T-helper 2 cell treated with Interferon-gamma antibody and Interleukin-4, amounts not matched to agents 100 ng/mL and 5 ng/mL, for 36 hours (primary cell): Measurements from ENCODE around the gene BANP. TPM values are rescaled to one million over a fixed set of nuclear protein-coding genes. Genes with fewer than 3 reads are reported as not detected.

Experiments used
- intact Hi-C: fragments of 100-400 bp; cut with micrococcal nuclease; formaldehyde crosslinking; loops from one replicate; pipeline ENCODE4 v1.15.1; 2023
- total RNA-seq: library from RNA; stranded (reverse); gene quantifications from 2 replicates; pipeline ENCODE4 v1.2.3, GENCODE V29; 2022

The BANP gene
- total RNA-seq, 1 donor from 2014 or later = 45.1 TPM

- intact Hi-C loops = no loop called here
Measured at GRCh38 chr16:87948735-87949070, 2.5 kb upstream of the BANP start.

- intact Hi-C loops = no loop called here
Measured at GRCh38 chr16:87949071-87949744, 2.0 kb upstream of the BANP start.

- intact Hi-C loops = loop anchor here (1.0 to 5.0 kb wide), 7 partner anchors 55 to 830 kb away; partner anchors contain the start of genes KLHDC4, MAP1LC3B, SLC7A5 and ZC3H18
Measured at GRCh38 chr16:87951552-87952538, 611 bp downstream of the BANP start.

GRCh38 chr16:87952751-87953150 lies 1.5 kb downstream of the BANP start:
- intact Hi-C loops = loop anchor here (5.0 kb wide), 2 partner anchors 500 to 830 kb away; partner anchors contain the start of gene ZFPM1

- intact Hi-C loops = loop anchor here (5.0 kb wide), 2 partner anchors 499 to 829 kb away; partner anchors contain the start of gene ZFPM1
Measured at GRCh38 chr16:87953308-87954215, 2.3 kb downstream of the BANP start.

GRCh38 chr16:87954361-87954760 lies 3.1 kb downstream of the BANP start:
- intact Hi-C loops = loop anchor here (5.0 kb wide), 2 partner anchors 498 to 828 kb away; partner anchors contain the start of gene ZFPM1

GRCh38 chr16:87954826-87955225 lies 3.6 kb downstream of the BANP start:
- intact Hi-C loops = loop anchor here (5.0 kb wide), 2 partner anchors 497 to 827 kb away; partner anchors contain the start of gene ZFPM1

- intact Hi-C loops = loop anchor here (2.0 kb wide), 1 partner anchor 481 kb away; no protein-coding TSS in a partner anchor
Measured at GRCh38 chr16:87955302-87956097, 4.3 kb downstream of the BANP start.

- intact Hi-C loops = loop anchor here (2.0 kb wide), 1 partner anchor 481 kb away; no protein-coding TSS in a partner anchor
Measured at GRCh38 chr16:87956098-87956364, 4.8 kb downstream of the BANP start.

GRCh38 chr16:87956365-87957231 lies 5.4 kb downstream of the BANP start:
- intact Hi-C loops = loop anchor here (2.0 kb wide), 1 partner anchor 480 kb away; no protein-coding TSS in a partner anchor

- intact Hi-C loops = loop anchor here (2.0 kb wide), 1 partner anchor 479 kb away; no protein-coding TSS in a partner anchor
Measured at GRCh38 chr16:87957296-87958094, 6.3 kb downstream of the BANP start.

GRCh38 chr16:87958632-87959031 lies 7.4 kb downstream of the BANP start:
- intact Hi-C loops = no loop called here

- intact Hi-C loops = no loop called here
Measured at GRCh38 chr16:87959391-87959990, 8.3 kb downstream of the BANP start.

GRCh38 chr16:87960296-87960695 lies 9.1 kb downstream of the BANP start:
- intact Hi-C loops = no loop called here

- intact Hi-C loops = no loop called here
Measured at GRCh38 chr16:87960852-87961251, 9.6 kb downstream of the BANP start.

- intact Hi-C loops = no loop called here
Measured at GRCh38 chr16:87961623-87962022, 10.4 kb downstream of the BANP start.

- intact Hi-C loops = no loop called here
Measured at GRCh38 chr16:87963400-87963799, 12.2 kb downstream of the BANP start.
